Putamen (tissue), 1 donor: ENCODE data around the gene EEF2.
A peak's percentile ranks its signal among the peaks of the same experiment; 100 is the strongest.
"Not testable (repeated sequence)": the region's sequence is repeated elsewhere in the genome, so short reads cannot be mapped to it uniquely, and the experiment has no call there.

Experiments used
- DNase-seq: peaks from one replicate; pipeline ENCODE4 v3.0.0-alpha.2; 2016; ENCODE audit warnings: low spot score

Gene EEF2

GRCh38 chr19:3968556-3969434 is 16.5 kb downstream of the EEF2 start:
- peak; percentile 50 for DNase-seq

- DNase-seq: not testable (repeated sequence)
These were observed 17.3 kb downstream of the EEF2 start for GRCh38 chr19:3967983-3968382.

GRCh38 chr19:3966051-3967017 is 18.9 kb downstream of the EEF2 start:
- no peak for DNase-seq

GRCh38 chr19:3964256-3965194 is 20.7 kb downstream of the EEF2 start:
- DNase-seq: no peak

GRCh38 chr19:3963458-3964255 is 21.6 kb downstream of the EEF2 start:
- DNase-seq: no peak

GRCh38 chr19:3961007-3961406 is 24.3 kb downstream of the EEF2 start:
- no peak for DNase-seq

GRCh38 chr19:3959766-3960131 is 25.5 kb downstream of the EEF2 start:
- DNase-seq: no peak

GRCh38 chr19:3958836-3959765 is 26.2 kb downstream of the EEF2 start:
- DNase-seq: no peak

- DNase-seq: no peak
These were observed 29.6 kb downstream of the EEF2 start for GRCh38 chr19:3955688-3956087.

- not testable (repeated sequence) for DNase-seq
These were observed 30.0 kb downstream of the EEF2 start for GRCh38 chr19:3955276-3955675.

GRCh38 chr19:3954107-3954506 is 31.2 kb downstream of the EEF2 start:
- DNase-seq: no peak

- DNase-seq: not testable (repeated sequence)
These were observed 32.4 kb downstream of the EEF2 start for GRCh38 chr19:3952755-3953276.

- no peak for DNase-seq
These were observed 34.1 kb downstream of the EEF2 start for GRCh38 chr19:3950871-3951861.

- no peak for DNase-seq
These were observed 35.0 kb downstream of the EEF2 start for GRCh38 chr19:3949997-3950859.

- DNase-seq: no peak
These were observed 36.0 kb downstream of the EEF2 start for GRCh38 chr19:3949294-3949693.

- not testable (repeated sequence) for DNase-seq
These were observed 37.8 kb downstream of the EEF2 start for GRCh38 chr19:3947316-3947933.

- no peak for DNase-seq
These were observed 39.4 kb downstream of the EEF2 start for GRCh38 chr19:3945838-3946237.
